ENCODE measurements around the gene INPP5D. TPM values are rescaled to one million over a fixed set of nuclear protein-coding genes. Genes with fewer than 3 reads are reported as not detected.

The INPP5D gene
- total and polyA plus RNA-seq, 2 donors (not counting 3 experiments of a cell fraction or from before 2014, with no cell fraction given) = 13.9 to 46.6 TPM

DNA sequence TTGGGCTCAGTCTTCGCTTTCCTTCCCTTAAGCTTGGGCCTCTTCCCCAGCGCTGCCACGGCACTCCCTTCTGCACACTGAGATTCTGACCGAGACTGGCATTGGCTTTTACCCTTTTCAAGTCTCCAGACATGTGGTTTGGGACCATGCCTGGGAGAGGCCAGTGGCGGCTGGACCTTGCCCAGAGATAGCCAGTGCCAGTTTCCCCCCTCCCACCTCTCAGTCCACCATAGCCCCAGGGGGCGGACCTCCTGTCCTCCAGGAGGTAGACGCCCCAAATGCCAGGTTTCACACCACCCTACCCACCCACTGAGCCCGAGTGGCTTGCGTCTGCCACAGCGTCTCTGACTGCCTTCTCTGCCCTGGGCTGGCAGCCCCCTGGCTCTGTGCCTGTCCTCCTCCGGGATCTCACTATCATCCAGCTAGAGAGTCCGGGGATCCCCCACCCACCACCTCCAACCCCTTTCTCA is 47.7 kb downstream of the INPP5D start:
- Histone ChIP-seq H2AFZ (ENCODE audit: low read depth, low read length) (no peak overlapping the region), H3K4me3 (replicated peaks in 1 of 3; ENCODE audit: insufficient read depth in 1 of 3, low read depth in 1 of 3, low read length in 3 of 3) (no peak overlapping the region), H3K27ac (ENCODE audit: insufficient read depth, low read depth, low read length) (no peak overlapping the region), H3K36me3 (ENCODE audit: control insufficient read depth in 2 of 2, extremely low read depth in 1 of 2, insufficient read depth in 2 of 2, low read length in 2 of 2) (peaks cover 0 to 3% of the 10 kb centered on the region in 2 experiments), H3K9me3 (replicated peaks; ENCODE audit: control insufficient read depth, insufficient read depth, low read length) (no peaks in the 10 kb centered on the region), H3K4me2 (ENCODE audit: insufficient read depth, low read length) (no peak overlapping the region), H3K79me2 (ENCODE audit: control insufficient read depth, insufficient read depth, low read length) (no peaks in the 10 kb centered on the region), H3K9me1 (replicated peaks; ENCODE audit: control insufficient read depth, extremely low read depth, insufficient read depth, low read length) (no peaks in the 10 kb centered on the region), H3K4me1 (ENCODE audit: control insufficient read depth, extremely low read depth, insufficient read depth, low read length) (no peaks in the 10 kb centered on the region), H3K27me3 (ENCODE audit: control insufficient read depth in 2 of 2, insufficient read depth in 2 of 2, low read length in 2 of 2) (no peaks in the 10 kb centered on the region), H4K20me1 (replicated peaks; ENCODE audit: control insufficient read depth, extremely low read depth, insufficient read depth, low read length) (no peaks in the 10 kb centered on the region), H3K9ac (replicated peaks; ENCODE audit: extremely low read depth, insufficient read depth, low read length) (no peak overlapping the region)
- no peak for FAIRE-seq
- intact Hi-C loops (cut with micrococcal nuclease) (no loop called here), dilution Hi-C loops (cut with MboI; ENCODE audit: extremely low pct_ligation_motif_present, low sequenced_read_pairs) (no loop called here)
- DNase-seq (ENCODE audit: low read depth, low spot score) = no peak
- BruUV-seq (replicated peaks) = no TSS peak
- POLR2A ChIA-PET = interaction anchor here (1.0 kb wide), 1 partner anchor 48 kb away, joined by 4 read pairs; the partner anchor contains the start of gene INPP5D
- CTCF ChIA-PET = interaction anchor here (1.5 to 1.8 kb wide), 2 partner anchors 9 to 27 kb away, joined by 3 to 4 read pairs; no protein-coding TSS in a partner anchor
- no peak for TF ChIP-seq FOS (IDR thresholded peaks at IDR 0.05; ENCODE audit: borderline replicate concordance, insufficient read depth, low read length)
- TF ChIP-seq, protein P1, sequence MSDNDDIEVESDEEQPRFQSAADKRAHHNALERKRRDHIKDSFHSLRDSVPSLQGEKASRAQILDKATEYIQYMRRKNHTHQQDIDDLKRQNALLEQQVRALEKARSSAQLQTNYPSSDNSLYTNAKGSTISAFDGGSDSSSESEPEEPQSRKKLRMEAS (IDR thresholded peaks at IDR 0.05; ENCODE audit: insufficient read depth, insufficient read length) = no peak
- TF ChIP-seq MYC (IDR thresholded peaks at IDR 0.05; ENCODE audit: low read depth, low read length) = no peak
- no peak for TF ChIP-seq JUN (IDR thresholded peaks at IDR 0.05; ENCODE audit: borderline replicate concordance, insufficient read depth, insufficient read length, low read depth)
- TF ChIP-seq, protein P2, sequence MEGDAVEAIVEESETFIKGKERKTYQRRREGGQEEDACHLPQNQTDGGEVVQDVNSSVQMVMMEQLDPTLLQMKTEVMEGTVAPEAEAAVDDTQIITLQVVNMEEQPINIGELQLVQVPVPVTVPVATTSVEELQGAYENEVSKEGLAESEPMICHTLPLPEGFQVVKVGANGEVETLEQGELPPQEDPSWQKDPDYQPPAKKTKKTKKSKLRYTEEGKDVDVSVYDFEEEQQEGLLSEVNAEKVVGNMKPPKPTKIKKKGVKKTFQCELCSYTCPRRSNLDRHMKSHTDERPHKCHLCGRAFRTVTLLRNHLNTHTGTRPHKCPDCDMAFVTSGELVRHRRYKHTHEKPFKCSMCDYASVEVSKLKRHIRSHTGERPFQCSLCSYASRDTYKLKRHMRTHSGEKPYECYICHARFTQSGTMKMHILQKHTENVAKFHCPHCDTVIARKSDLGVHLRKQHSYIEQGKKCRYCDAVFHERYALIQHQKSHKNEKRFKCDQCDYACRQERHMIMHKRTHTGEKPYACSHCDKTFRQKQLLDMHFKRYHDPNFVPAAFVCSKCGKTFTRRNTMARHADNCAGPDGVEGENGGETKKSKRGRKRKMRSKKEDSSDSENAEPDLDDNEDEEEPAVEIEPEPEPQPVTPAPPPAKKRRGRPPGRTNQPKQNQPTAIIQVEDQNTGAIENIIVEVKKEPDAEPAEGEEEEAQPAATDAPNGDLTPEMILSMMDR (IDR thresholded peaks at IDR 0.05; ENCODE audit: extremely low read depth in 1 of 2, insufficient read depth in 1 of 2, low read depth in 1 of 2, low read length in 2 of 2) = no peak
- TF ChIP-seq GATA2 (IDR thresholded peaks at IDR 0.05; ENCODE audit: insufficient read depth, insufficient read length, low read depth, low read length) = no peak
- no peak for TF ChIP-seq POLR2A (IDR thresholded peaks at IDR 0.05; ENCODE audit: low read depth, low read length)

All from endothelial cell of umbilical vein (primary cell).